GM12878 (cell line): ENCODE measurements around the gene MMP13. TPM values are rescaled to one million over a fixed set of nuclear protein-coding genes. Genes with fewer than 3 reads are reported as not detected.

Source experiments
- ATF7 ChIP-seq: fragments of 450-650 bp; IDR thresholded peaks from 2 replicates; pipeline ENCODE4 v1.6.1; 2016; ENCODE audit warnings: low read depth, mild to moderate bottlenecking
- BMI1 ChIP-seq: fragments of 450-650 bp; IDR thresholded peaks from 2 replicates; pipeline ENCODE4 v1.6.1; 2016; ENCODE audit warnings: mild to moderate bottlenecking, moderate library complexity, borderline replicate concordance
- CBX3 ChIP-seq: fragments of 200-600 bp; sonication (generic); IDR thresholded peaks from 2 replicates; pipeline ENCODE4 v1.6.1; 2016; ENCODE audit warnings: low read depth, borderline replicate concordance
- CHD2 ChIP-seq: IDR thresholded peaks from 2 replicates; pipeline ENCODE4 v1.6.1; 2011; ENCODE audit warnings: low read depth, low read length, improper control_type of control experiment, borderline replicate concordance
- CREB1 ChIP-seq: IDR thresholded peaks from 2 replicates; pipeline ENCODE4 v1.6.1; 2012; ENCODE audit warnings: low read depth, mild to moderate bottlenecking, inconsistent platforms
- CTCF ChIP-seq, 3 experiments: IDR thresholded peaks in 2 of 3; conservative IDR thresholded peaks in 1 of 3; 2 replicates each; pipeline ENCODE4 v1.5.1; 2011; ENCODE audit warnings: low read depth in 3 of 3, low read length in 3 of 3, mild to moderate bottlenecking in 3 of 3, control low read depth in 2 of 3, moderate library complexity in 2 of 3, inconsistent platforms in 1 of 3, mixed read lengths in 1 of 3; ENCODE audit not compliant: control insufficient read depth in 2 of 3, insufficient read depth in 1 of 3; ENCODE audit errors: extremely low read depth in 1 of 3
- DPF2 ChIP-seq: fragments of 450-650 bp; IDR thresholded peaks from 2 replicates; pipeline ENCODE4 v1.6.1; 2017; ENCODE audit warnings: mild to moderate bottlenecking
- ESRRA ChIP-seq: IDR thresholded peaks from 2 replicates; pipeline ENCODE4 v1.6.1; 2012; ENCODE audit warnings: mild to moderate bottlenecking, low read length, improper control_type of control experiment
- ETV6 ChIP-seq, 2 experiments: fragments of 450-650 bp in 1 of 2; IDR thresholded peaks in 1 of 2; conservative IDR thresholded peaks in 1 of 2; 2 replicates each; pipeline ENCODE4 v1.6.1; 2014; ENCODE audit warnings: antibody characterized with exemption in 1 of 2, borderline replicate concordance in 1 of 2, low read depth in 1 of 2, mild to moderate bottlenecking in 1 of 2, moderate library complexity in 1 of 2
- FOXK2 ChIP-seq: fragments of 450-650 bp; IDR thresholded peaks from 2 replicates; pipeline ENCODE4 v1.6.1; 2017; ENCODE audit warnings: mild to moderate bottlenecking, moderate library complexity
- HDAC6 ChIP-seq: fragments of 200-600 bp; sonication (generic); IDR thresholded peaks from one replicate; pipeline ENCODE4 v1.8.0; 2017; ENCODE audit warnings: antibody characterized with exemption; ENCODE audit not compliant: unreplicated experiment
- IKZF2 ChIP-seq, 2 experiments: fragments of 450-650 bp; IDR thresholded peaks; 2 replicates each; pipeline ENCODE4 v1.6.1; 2017; ENCODE audit warnings: mild to moderate bottlenecking in 2 of 2, moderate library complexity in 2 of 2
- KAT2A ChIP-seq: conservative IDR thresholded peaks from 2 replicates; pipeline ENCODE4 v1.6.1; 2011; ENCODE audit warnings: low read depth, low read length; ENCODE audit not compliant: control insufficient read depth
- LARP7 ChIP-seq: fragments of 450-650 bp; IDR thresholded peaks from 2 replicates; pipeline ENCODE4 v1.6.1; 2017; ENCODE audit warnings: mild to moderate bottlenecking
- MYC ChIP-seq: IDR thresholded peaks from 2 replicates; pipeline ENCODE4 v1.6.1; 2011; ENCODE audit warnings: mild to moderate bottlenecking, low read length, moderate library complexity, inconsistent platforms; ENCODE audit not compliant: insufficient read depth, insufficient replicate concordance, insufficient read length, severe bottlenecking
- NFYB ChIP-seq: IDR thresholded peaks from 2 replicates; pipeline ENCODE4 v1.6.1; 2011; ENCODE audit warnings: low read depth, mild to moderate bottlenecking, low read length, improper control_type of control experiment, moderate library complexity; ENCODE audit not compliant: insufficient read depth
- NR2C1 ChIP-seq: fragments of 450-650 bp; IDR thresholded peaks from 2 replicates; pipeline ENCODE4 v1.6.1; 2017; ENCODE audit warnings: antibody characterized with exemption, mild to moderate bottlenecking, moderate library complexity
- PML ChIP-seq: IDR thresholded peaks from 2 replicates; pipeline ENCODE4 v1.6.1; 2012; ENCODE audit warnings: low read length, inconsistent platforms
- RFX5 ChIP-seq: IDR thresholded peaks from 2 replicates; pipeline ENCODE4 v1.6.1; 2011; ENCODE audit warnings: low read depth, low read length, improper control_type of control experiment
- RUNX3 ChIP-seq: IDR thresholded peaks from 2 replicates; pipeline ENCODE4 v1.6.1; 2012; ENCODE audit warnings: low read length, inconsistent platforms
- SKIL ChIP-seq: fragments of 450-650 bp; IDR thresholded peaks from 2 replicates; pipeline ENCODE4 v1.6.1; 2017; ENCODE audit warnings: mild to moderate bottlenecking, low read depth, inconsistent platforms; ENCODE audit not compliant: poor library complexity, severe bottlenecking
- SMAD5 ChIP-seq: IDR thresholded peaks from 2 replicates; pipeline ENCODE4 v1.6.1; 2016; ENCODE audit warnings: antibody characterized with exemption, low read depth
- TARDBP ChIP-seq: IDR thresholded peaks from 2 replicates; pipeline ENCODE4 v1.6.1; 2016; ENCODE audit warnings: borderline replicate concordance
- TBL1XR1 ChIP-seq: IDR thresholded peaks from 2 replicates; pipeline ENCODE4 v1.6.1; 2012; ENCODE audit warnings: low read depth, low read length, improper control_type of control experiment
- TCF3 ChIP-seq: IDR thresholded peaks from 2 replicates; pipeline ENCODE4 v1.6.1; 2012; ENCODE audit warnings: low read depth, mild to moderate bottlenecking, low read length, borderline replicate concordance; ENCODE audit not compliant: insufficient read depth
- ZZZ3 ChIP-seq: IDR thresholded peaks from 2 replicates; pipeline ENCODE4 v1.6.1; 2011; ENCODE audit warnings: low read depth; ENCODE audit not compliant: control insufficient read depth, insufficient read length
- polyA plus RNA-seq, 11 experiments: library from polyadenylated mRNA; depleted of rRNA in 4 of 11; unstranded in 6 of 11; stranded (reverse) in 5 of 11; fragments of >200 nt; fragmentation: Nextera tagmentation in 4 of 11; fragmentation: Illumina TruSeq in 1 of 11; extraction: Ambion mirVana in 4 of 11; extraction: Trizol in 1 of 11; gene quantifications; 1 replicate in 1 of 11; 2 replicates in 10 of 11; pipeline versions ENCODE4 v1.2.1 to v1.2.3, GENCODE V29; 2011 to 2016; ENCODE audit warnings: inconsistent platforms in 2 of 11, missing spikeins in 2 of 11, low read depth in 1 of 11
- total RNA-seq, 4 experiments: library from RNA; depleted of rRNA in 3 of 4; stranded (reverse); fragments of >200 nt in 3 of 4; fragmentation: Illumina TruSeq in 1 of 4; extraction: Trizol in 1 of 4; gene quantifications; 2 replicates each; pipeline versions ENCODE4 v1.2.1 to v1.2.3, GENCODE V29; 2013 to 2021
- TF ChIP-seq, protein P1 (sequence below): fragments of 450-650 bp; IDR thresholded peaks from 2 replicates; pipeline ENCODE4 v1.6.1; 2017; ENCODE audit warnings: low read depth, mild to moderate bottlenecking, moderate library complexity

MMP13 gene
- total and polyA plus RNA-seq, 10 of the 15 experiments (the other 5 are each of a cell fraction or from before 2014, with no cell fraction given): 0.05 TPM; not detected in 9

DNA sequence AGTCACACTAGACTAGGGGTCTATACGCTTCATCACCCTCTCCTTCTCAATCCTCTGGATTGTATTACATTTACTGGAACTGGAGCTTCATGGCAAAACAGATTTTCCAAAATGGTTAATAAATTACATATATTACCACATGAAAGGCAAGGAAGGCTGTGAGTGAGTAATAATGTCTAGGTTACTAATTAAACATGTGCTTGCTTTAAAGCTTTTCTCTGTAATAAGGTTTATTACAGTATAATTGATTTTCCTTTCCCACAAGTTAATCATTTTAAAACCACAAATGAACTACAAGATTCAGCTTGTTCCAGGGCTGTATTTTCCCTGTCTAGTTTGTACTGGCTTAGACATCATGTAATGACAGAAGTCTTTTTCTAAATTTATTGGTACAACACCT lies 25.6 kb downstream of the MMP13 start (continued):
- TF ChIP-seq SKIL (no peak), CREB1 (no peak), ATF7 (peak; percentile 42; the same call in 1 of the 2 replicates), SMAD5 (no peak), CTCF (IDR thresholded peaks at IDR 0.05 in 2 of 3, conservative IDR thresholded peaks at IDR 0.05 in 1 of 3; ENCODE audit: control insufficient read depth in 2 of 3, extremely low read depth in 1 of 3, insufficient read depth in 1 of 3, low read depth in 3 of 3, low read length in 3 of 3) (no peak), FOXK2 (no peak), LARP7 (no peak), TCF3 (no peak), BMI1 (peak; percentile 17; the same call in 1 of the 2 replicates), RFX5 (no peak), TARDBP (no peak), CBX3 (no peak), TBL1XR1 (no peak), PML (no peak), CHD2 (no peak), NR2C1 (no peak), ETV6 (conservative IDR thresholded peaks at IDR 0.05 in 1 of 2, IDR thresholded peaks at IDR 0.05 in 1 of 2; ENCODE audit: borderline replicate concordance in 1 of 2, low read depth in 1 of 2) (no peak), ESRRA (no peak), KAT2A (no peak), MYC (no peak), DPF2 (peak; percentile 68; the same call in 1 of the 2 replicates), HDAC6 (no peak), IKZF2 (IDR thresholded peaks at IDR 0.05) (peak; percentile 52 to 59; a peak in 3 of 4 replicates), RUNX3 (no peak), ZZZ3 (no peak), NFYB (no peak)
- TF ChIP-seq, protein P1, sequence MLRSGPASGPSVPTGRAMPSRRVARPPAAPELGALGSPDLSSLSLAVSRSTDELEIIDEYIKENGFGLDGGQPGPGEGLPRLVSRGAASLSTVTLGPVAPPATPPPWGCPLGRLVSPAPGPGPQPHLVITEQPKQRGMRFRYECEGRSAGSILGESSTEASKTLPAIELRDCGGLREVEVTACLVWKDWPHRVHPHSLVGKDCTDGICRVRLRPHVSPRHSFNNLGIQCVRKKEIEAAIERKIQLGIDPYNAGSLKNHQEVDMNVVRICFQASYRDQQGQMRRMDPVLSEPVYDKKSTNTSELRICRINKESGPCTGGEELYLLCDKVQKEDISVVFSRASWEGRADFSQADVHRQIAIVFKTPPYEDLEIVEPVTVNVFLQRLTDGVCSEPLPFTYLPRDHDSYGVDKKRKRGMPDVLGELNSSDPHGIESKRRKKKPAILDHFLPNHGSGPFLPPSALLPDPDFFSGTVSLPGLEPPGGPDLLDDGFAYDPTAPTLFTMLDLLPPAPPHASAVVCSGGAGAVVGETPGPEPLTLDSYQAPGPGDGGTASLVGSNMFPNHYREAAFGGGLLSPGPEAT: peak; percentile 39; the same call in 1 of the 2 replicates
